ENCODE measurements around the gene LRRC4C. TPM values are rescaled to one million over a fixed set of nuclear protein-coding genes. Genes with fewer than 3 reads are reported as not detected.

LRRC4C gene
- total RNA-seq, 4 donors from 2014 or later, result 0.19 to 1.1 TPM; not detected in 2

DNA sequence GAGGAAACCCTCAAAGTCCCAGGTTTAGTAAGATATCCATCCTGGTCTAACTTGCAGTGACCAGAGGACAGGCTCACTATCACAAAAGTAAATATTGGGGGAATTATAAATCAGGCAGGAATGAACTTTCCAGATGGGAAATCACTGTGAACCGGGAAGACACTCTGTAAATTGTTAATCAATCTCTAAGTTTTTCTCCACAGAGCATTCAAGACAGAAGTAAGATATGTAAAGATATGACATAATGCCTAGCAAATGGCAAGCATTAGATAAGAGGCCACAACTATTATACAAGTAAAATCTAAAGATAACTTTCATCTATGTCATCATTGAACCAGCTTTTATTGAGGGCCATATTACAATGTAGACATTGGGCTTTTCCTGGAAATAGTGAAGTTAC, 35.3 kb upstream of the LRRC4C start:
- 32 to 70% methylated on average over 1 of the region's 1 CpG for WGBS, 2 donors
- no peak for TF ChIP-seq POLR2A (IDR thresholded peaks at IDR 0.05)
- TF ChIP-seq, protein P1, sequence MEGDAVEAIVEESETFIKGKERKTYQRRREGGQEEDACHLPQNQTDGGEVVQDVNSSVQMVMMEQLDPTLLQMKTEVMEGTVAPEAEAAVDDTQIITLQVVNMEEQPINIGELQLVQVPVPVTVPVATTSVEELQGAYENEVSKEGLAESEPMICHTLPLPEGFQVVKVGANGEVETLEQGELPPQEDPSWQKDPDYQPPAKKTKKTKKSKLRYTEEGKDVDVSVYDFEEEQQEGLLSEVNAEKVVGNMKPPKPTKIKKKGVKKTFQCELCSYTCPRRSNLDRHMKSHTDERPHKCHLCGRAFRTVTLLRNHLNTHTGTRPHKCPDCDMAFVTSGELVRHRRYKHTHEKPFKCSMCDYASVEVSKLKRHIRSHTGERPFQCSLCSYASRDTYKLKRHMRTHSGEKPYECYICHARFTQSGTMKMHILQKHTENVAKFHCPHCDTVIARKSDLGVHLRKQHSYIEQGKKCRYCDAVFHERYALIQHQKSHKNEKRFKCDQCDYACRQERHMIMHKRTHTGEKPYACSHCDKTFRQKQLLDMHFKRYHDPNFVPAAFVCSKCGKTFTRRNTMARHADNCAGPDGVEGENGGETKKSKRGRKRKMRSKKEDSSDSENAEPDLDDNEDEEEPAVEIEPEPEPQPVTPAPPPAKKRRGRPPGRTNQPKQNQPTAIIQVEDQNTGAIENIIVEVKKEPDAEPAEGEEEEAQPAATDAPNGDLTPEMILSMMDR (IDR thresholded peaks at IDR 0.05), result no peak

DNA sequence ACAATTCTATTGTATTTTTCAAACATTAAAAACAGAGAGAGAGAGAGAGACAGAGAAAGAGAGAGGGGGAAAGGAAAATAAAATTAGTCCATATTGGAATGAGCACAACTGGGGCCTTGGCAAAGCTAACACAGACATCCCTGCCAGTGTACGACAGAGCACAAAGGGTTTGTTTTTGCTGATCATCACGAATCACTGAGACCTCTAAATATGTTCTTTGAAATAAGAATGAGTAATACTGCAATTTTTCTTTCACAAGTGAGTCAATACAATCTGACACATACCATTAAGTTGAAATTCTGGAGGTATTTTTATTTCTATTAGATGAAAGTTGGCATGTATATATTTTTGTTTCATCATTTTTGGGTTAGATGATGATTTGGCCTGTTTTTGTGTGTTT, 27.0 kb upstream of the LRRC4C start:
- DNase-seq (ENCODE audit: low spot score in 2 of 2), result no peak
- intact Hi-C loops (cut with DNase I; ENCODE audit: low total_unique reads), result loop anchor here (1.0 kb wide), 1 partner anchor 44 kb away; no protein-coding TSS in a partner anchor
- H3K4me3 ChIP-seq (ENCODE audit: low read depth, poor library complexity, severe bottlenecking), result no peak overlapping the region
- WGBS, 2 donors, result 38 to 48% methylated on average over 2 of the region's 2 CpGs
- TF ChIP-seq POLR2A (IDR thresholded peaks at IDR 0.05), result no peak
- TF ChIP-seq, protein P1 (IDR thresholded peaks at IDR 0.05), result no peak

More for the DNA sequence above, 35.3 kb upstream of the LRRC4C start:
- no peak overlapping the region for H3K4me3 ChIP-seq (ENCODE audit: low read depth, poor library complexity, severe bottlenecking)
- intact Hi-C loops (cut with DNase I; ENCODE audit: low total_unique reads), result no loop called here
- no peak for DNase-seq (ENCODE audit: low spot score in 2 of 2)

DNA sequence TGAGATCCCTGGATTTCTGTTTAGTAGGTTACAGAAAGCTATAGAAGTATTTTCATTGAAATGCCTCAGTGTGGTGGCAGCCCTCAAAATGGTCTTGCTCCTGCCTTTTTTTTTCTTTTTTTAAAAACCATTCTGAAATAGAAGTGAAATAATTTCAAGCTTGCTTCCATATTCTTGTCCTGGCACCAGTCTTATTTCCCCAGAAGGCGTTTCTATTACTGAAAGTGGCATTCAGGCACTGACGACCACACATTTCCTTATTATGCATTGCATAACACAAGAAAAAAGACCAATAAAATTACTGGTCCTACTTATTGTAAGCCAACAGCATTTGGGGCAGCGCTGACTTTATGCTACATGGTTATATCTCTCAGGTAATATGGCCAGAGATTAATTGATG, 24.5 kb upstream of the LRRC4C start:
- 25 to 30% methylated on average over 3 of the region's 3 CpGs for WGBS, 2 donors
- TF ChIP-seq, protein P1 (IDR thresholded peaks at IDR 0.05), result no peak
- no peak for TF ChIP-seq POLR2A (IDR thresholded peaks at IDR 0.05)
- intact Hi-C loops (cut with DNase I; ENCODE audit: low total_unique reads), result no loop called here
- no peak for DNase-seq (ENCODE audit: low spot score in 2 of 2)
- no peak overlapping the region for H3K4me3 ChIP-seq (ENCODE audit: low read depth, poor library complexity, severe bottlenecking)

DNA sequence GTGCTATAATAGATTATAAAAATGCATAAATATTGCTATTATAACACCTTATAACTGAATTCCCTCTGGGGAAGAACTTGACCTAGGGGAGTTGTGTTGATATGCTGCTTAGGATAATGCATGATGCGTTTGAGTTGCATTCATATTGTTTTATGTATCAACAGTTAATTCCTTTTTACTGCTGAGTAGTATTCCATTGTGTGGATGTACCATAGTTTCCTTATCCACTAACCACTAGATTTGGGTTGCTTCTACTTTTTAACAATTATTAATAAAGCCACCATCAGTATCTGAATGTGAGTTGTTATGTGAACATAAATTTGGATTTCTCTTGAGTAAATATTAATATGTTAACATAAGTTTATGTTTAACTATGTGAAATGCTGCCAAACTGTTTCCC, 19.7 kb upstream of the LRRC4C start:
- TF ChIP-seq, protein P1 (IDR thresholded peaks at IDR 0.05), result no peak
- TF ChIP-seq POLR2A (IDR thresholded peaks at IDR 0.05), result no peak
- no peak for DNase-seq (ENCODE audit: low spot score in 2 of 2)
- H3K4me3 ChIP-seq (ENCODE audit: low read depth, poor library complexity, severe bottlenecking), result no peak overlapping the region
- WGBS, 2 donors, result 83 to 90% methylated on average over 1 of the region's 1 CpG
- intact Hi-C loops (cut with DNase I; ENCODE audit: low total_unique reads), result no loop called here

DNA sequence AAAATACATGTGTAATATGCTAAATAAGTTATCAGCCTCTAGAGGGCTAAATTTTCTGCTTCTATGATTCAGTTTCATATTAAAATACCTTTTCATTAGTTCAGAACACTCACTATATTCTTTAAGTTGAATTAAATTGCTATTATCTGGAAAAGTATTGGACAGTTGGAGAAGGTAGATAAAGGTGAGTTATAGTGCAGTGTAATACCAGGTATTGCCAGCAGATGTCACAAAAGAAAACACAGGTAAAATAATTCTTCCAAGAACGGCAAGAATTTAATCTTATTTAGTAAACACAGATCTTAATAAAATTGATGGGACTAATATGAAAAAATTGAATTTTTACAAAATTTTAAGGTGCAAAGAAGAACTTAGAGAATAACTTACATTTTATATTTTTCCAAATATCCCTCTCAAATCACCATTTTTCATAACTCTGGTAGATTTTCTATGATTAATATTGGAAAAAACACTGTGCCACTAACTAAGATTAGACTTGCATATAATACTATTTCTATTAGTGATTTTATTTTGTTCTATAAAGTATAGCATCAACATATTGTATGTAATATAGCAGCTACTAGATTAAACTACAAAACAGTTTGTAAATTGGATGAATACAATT, 1.7 kb upstream of the LRRC4C start:
- intact Hi-C loops (cut with DNase I; ENCODE audit: low total_unique reads), result no loop called here
- no peak for DNase-seq (ENCODE audit: low spot score in 2 of 2)
- 10 to 16% methylated on average over 1 of the region's 1 CpG for WGBS, 2 donors

More for the DNA sequence above, 1.7 kb upstream of the LRRC4C start:
- TF ChIP-seq POLR2A (IDR thresholded peaks at IDR 0.05), result no peak
- TF ChIP-seq, protein P1 (IDR thresholded peaks at IDR 0.05), result no peak
- no peak overlapping the region for H3K4me3 ChIP-seq (ENCODE audit: low read depth, poor library complexity, severe bottlenecking)
